Endodermal cell (in vitro differentiated cells): Measurements from ENCODE around the gene EMC9. TPM values are rescaled to one million over a fixed set of nuclear protein-coding genes. Genes with fewer than 3 reads are reported as not detected.
A peak's percentile ranks its signal among the peaks of the same experiment; 100 is the strongest.

Experiments used
- DNase-seq: peaks from one replicate; pipeline ENCODE4 v3.0.0-alpha.2; 2017
- H3K27ac ChIP-seq: 2 replicates; pipeline ENCODE4 v1.5.1; 2013; ENCODE audit warnings: mild to moderate bottlenecking, low read depth, low read length, moderate library complexity
- H3K27me3 ChIP-seq: 2 replicates; pipeline ENCODE4 v1.6.1; 2013; ENCODE audit warnings: mild to moderate bottlenecking, low read length, moderate library complexity; ENCODE audit not compliant: insufficient read depth, control insufficient read depth, poor library complexity, severe bottlenecking
- H3K36me3 ChIP-seq: 2 replicates; pipeline ENCODE4 v1.7.0; 2013; ENCODE audit warnings: mild to moderate bottlenecking, low read length, moderate library complexity; ENCODE audit not compliant: control insufficient read depth, insufficient read depth
- H3K4me1 ChIP-seq: one replicate; pipeline ENCODE4 v1.7.0; 2013; ENCODE audit warnings: low read length; ENCODE audit not compliant: control insufficient read depth, insufficient read depth
- H3K4me3 ChIP-seq: 2 replicates; pipeline ENCODE4 v1.5.1; 2013; ENCODE audit warnings: mild to moderate bottlenecking, low read length, moderate library complexity
- H3K9ac ChIP-seq: 2 replicates; pipeline ENCODE4 v1.6.1; 2013; ENCODE audit warnings: mild to moderate bottlenecking, low read length, moderate library complexity; ENCODE audit not compliant: poor library complexity, severe bottlenecking; ENCODE audit errors: extremely low read depth
- H3K9me3 ChIP-seq: 2 replicates; pipeline ENCODE4 v1.6.1; 2013; ENCODE audit warnings: mild to moderate bottlenecking, low read length, moderate library complexity; ENCODE audit not compliant: control insufficient read depth
- H3K27ac Mint-ChIP-seq: 2 replicates; pipeline ENCODE4 v1.8.0; 2020; ENCODE audit warnings: mixed read lengths
- H3K27me3 Mint-ChIP-seq: 2 replicates; pipeline ENCODE4 v1.8.0; 2021; ENCODE audit warnings: mild to moderate bottlenecking, mixed read lengths; ENCODE audit not compliant: insufficient read depth
- H3K36me3 Mint-ChIP-seq: 2 replicates; pipeline ENCODE4 v1.8.0; 2020; ENCODE audit warnings: low read depth, mixed read lengths
- H3K4me1 Mint-ChIP-seq: 2 replicates; pipeline ENCODE4 v1.8.0; 2020; ENCODE audit warnings: mixed read lengths
- H3K4me3 Mint-ChIP-seq: 2 replicates; pipeline ENCODE4 v1.8.0; 2020; ENCODE audit warnings: mild to moderate bottlenecking, moderate library complexity, mixed read lengths
- H3K9me3 Mint-ChIP-seq: 2 replicates; pipeline ENCODE4 v1.8.0; 2020; ENCODE audit warnings: mild to moderate bottlenecking, mixed read lengths
- WGBS, 2 experiments: methylation state at CpG; one replicate each; pipeline versions ENCODE4 v1.1.5 to v1.1.7; 2013; ENCODE audit warnings: missing lambda C conversion rate in 2 of 2, mixed read lengths in 1 of 2; ENCODE audit not compliant: insufficient coverage in 1 of 2, insufficient read length in 1 of 2; 5-methylcytosine and 5-hydroxymethylcytosine counted together
- total RNA-seq, 2 donors: library from RNA; stranded (reverse); fragmentation: NEBNext Ultra II Directional in 1 of 2; extraction: Animal tissue kit (Norgen Biotek cat#: 25700) in 1 of 2; gene quantifications; 2 replicates in 1 of 2; 3 replicates in 1 of 2; pipeline ENCODE4 v1.2.1, GENCODE V29; 2021
- TF ChIP-seq, protein P1 (sequence below): fragments of 200-600 bp; sonication (generic); conservative IDR thresholded peaks from 2 replicates; pipeline ENCODE4 v1.5.0; 2021; ENCODE audit warnings: antibody characterized with exemption, mild to moderate bottlenecking

The EMC9 gene
- total RNA-seq, 2 donors from 2014 or later = 34.0 to 39.5 TPM

DNA sequence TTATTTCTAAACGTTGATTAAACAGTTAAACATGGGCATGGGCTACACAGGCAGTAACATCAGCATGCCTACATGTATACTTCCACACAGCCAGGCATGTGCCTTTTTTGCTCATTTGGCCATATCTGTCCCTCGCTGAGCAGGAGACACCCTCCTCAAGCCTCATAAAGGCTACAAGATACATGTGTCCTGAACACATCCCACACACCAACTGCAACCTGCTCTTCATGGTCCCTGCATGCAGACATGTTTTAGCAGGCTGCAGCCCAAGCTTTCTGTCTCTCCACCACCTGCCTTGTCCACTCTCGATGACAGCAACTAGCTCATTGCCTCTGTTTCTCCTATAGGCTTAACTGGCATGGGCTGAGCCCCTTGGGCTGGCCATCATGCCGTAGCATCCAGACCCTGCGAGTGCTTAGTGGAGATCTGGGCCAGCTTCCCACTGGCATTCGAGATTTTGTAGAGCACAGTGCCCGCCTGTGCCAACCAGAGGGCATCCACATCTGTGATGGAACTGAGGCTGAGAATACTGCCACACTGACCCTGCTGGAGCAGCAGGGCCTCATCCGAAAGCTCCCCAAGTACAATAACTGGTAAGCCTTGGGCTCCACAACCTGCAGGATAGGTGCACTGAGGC lies 44.7 kb downstream of the EMC9 start:
- Histone ChIP-seq H3K4me3 (no peak overlapping the region), H3K27me3 (no peaks in the 10 kb centered on the region), H3K36me3 (no peaks in the 10 kb centered on the region), H3K9ac (no peak overlapping the region), H3K4me1 (no peaks in the 10 kb centered on the region), H3K27ac (no peak overlapping the region), H3K9me3 (no peaks in the 10 kb centered on the region)
- H3K27me3 Mint-ChIP-seq = peaks cover 13% of the 10 kb centered on the region
- WGBS, 2 experiments = 95 to 97% methylated on average over 7 to 8 of the region's 8 CpGs
- peaks cover 25% of the 10 kb centered on the region for H3K36me3 Mint-ChIP-seq
- no peak overlapping the region for H3K4me3 Mint-ChIP-seq
- no peaks in the 10 kb centered on the region for H3K9me3 Mint-ChIP-seq
- TF ChIP-seq, protein P1, sequence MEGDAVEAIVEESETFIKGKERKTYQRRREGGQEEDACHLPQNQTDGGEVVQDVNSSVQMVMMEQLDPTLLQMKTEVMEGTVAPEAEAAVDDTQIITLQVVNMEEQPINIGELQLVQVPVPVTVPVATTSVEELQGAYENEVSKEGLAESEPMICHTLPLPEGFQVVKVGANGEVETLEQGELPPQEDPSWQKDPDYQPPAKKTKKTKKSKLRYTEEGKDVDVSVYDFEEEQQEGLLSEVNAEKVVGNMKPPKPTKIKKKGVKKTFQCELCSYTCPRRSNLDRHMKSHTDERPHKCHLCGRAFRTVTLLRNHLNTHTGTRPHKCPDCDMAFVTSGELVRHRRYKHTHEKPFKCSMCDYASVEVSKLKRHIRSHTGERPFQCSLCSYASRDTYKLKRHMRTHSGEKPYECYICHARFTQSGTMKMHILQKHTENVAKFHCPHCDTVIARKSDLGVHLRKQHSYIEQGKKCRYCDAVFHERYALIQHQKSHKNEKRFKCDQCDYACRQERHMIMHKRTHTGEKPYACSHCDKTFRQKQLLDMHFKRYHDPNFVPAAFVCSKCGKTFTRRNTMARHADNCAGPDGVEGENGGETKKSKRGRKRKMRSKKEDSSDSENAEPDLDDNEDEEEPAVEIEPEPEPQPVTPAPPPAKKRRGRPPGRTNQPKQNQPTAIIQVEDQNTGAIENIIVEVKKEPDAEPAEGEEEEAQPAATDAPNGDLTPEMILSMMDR = no peak
- H3K27ac Mint-ChIP-seq = no peak overlapping the region
- H3K4me1 Mint-ChIP-seq = peaks cover 26% of the 10 kb centered on the region
- no peak for DNase-seq

DNA sequence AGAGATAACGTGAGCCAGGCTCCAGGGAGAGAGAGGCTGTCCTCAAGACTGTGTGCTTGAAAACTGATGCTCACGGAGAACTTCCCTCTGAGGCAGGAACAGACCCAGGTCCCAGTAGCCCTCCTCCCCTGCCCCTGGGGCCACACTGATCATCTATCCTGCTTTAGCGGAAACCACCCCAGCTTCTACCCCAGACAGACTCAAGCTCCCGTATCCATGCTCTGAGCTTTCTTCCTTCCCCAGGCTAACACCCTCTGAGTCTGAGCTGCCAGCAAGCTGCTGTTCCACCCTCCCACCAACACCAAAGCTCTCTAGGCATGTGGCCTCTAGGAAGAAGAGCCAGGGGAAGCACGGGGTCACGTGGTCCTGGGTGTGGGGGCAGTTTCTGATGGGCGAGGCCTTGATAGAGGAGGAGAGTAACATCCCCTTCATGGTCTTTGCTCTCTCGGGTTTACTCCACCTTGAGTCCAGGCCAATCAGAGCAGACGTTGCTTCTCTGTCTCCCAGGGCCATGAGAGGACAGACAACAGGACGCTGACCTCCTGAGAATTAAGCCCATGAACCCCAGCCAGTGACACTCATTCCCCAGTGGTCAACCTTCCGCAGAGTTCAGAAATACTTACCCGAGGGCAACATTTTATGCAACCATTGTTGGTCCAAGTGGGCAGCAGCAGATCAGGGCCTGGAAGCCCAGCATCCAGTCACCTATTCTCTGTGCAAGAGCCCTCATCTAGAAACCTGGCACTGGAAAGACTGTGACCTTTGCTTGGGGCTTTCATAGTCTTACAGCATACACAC lies 45.9 kb downstream of the EMC9 start:
- Mint-ChIP-seq H3K27ac (peak overlapping the region; percentile 93), H3K36me3 (peaks cover 20% of the 10 kb centered on the region), H3K4me3 (peak overlapping the region; percentile 90), H3K4me1 (peaks cover 28% of the 10 kb centered on the region), H3K27me3 (peaks cover 13% of the 10 kb centered on the region), H3K9me3 (no peaks in the 10 kb centered on the region)
- Histone ChIP-seq H3K4me3 (peak overlapping the region; percentile 87), H3K27me3 (no peaks in the 10 kb centered on the region), H3K9ac (peak overlapping the region; percentile 78), H3K4me1 (no peaks in the 10 kb centered on the region), H3K9me3 (no peaks in the 10 kb centered on the region), H3K27ac (no peak overlapping the region), H3K36me3 (no peaks in the 10 kb centered on the region)
- TF ChIP-seq, protein P1 = no peak
- DNase-seq = peak; percentile 90
- 52 to 56% methylated on average over 5 to 12 of the region's 12 CpGs for WGBS, 2 experiments

DNA sequence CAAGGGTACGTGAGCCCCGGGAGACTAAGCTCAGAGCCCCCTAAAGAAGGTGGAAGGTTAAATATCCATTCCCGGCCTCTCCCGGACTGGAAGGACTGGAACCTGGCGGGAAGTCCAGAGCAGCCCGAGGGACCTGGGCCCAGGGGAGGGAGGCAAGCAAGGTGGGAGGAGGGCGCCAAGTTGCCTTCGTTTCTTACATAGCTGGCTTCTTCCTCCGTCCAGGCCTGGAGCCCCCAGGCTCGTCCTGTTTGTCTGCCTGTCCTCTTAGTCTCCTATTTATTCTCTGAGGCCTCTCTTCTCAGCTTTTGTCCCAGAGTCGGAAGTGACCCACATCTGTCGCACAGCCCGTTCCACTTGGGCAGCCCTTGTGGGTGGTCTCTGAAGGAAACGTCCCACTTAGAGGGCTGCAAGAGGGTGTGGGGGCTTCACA lies 46.5 kb downstream of the EMC9 start:
- no peak for DNase-seq
- no peak overlapping the region for H3K27ac ChIP-seq

More for the DNA sequence above, 46.5 kb downstream of the EMC9 start:
- Mint-ChIP-seq H3K4me3 (peak overlapping the region; percentile 90), H3K27ac (peak overlapping the region; percentile 93), H3K4me1 (peaks cover 29% of the 10 kb centered on the region), H3K36me3 (peaks cover 16% of the 10 kb centered on the region), H3K27me3 (peaks cover 13% of the 10 kb centered on the region), H3K9me3 (no peaks in the 10 kb centered on the region)
- TF ChIP-seq, protein P1 = no peak
- Histone ChIP-seq H3K4me3 (peak overlapping the region; percentile 87), H3K4me1 (no peaks in the 10 kb centered on the region), H3K27me3 (no peaks in the 10 kb centered on the region), H3K36me3 (no peaks in the 10 kb centered on the region), H3K9me3 (no peaks in the 10 kb centered on the region), H3K9ac (peak overlapping the region; percentile 78)
- 17 to 29% methylated on average over 2 to 14 of the region's 14 CpGs for WGBS, 2 experiments
